CD14-positive monocyte (primary cell): ENCODE results near the gene XIRP1. TPM values are rescaled to one million over a fixed set of nuclear protein-coding genes. Genes with fewer than 3 reads are reported as not detected.

Source experiments
- DNase-seq, 3 donors: peaks; one replicate each; pipeline ENCODE4 v3.0.0-alpha.2; 2011 to 2022
- H2AFZ ChIP-seq: 2 replicates; pipeline ENCODE4 v1.6.0; 2012; ENCODE audit warnings: mild to moderate bottlenecking, low read depth, low read length, inconsistent platforms; ENCODE audit not compliant: insufficient read depth, poor library complexity, severe bottlenecking
- H3K27ac ChIP-seq, 2 donors: 1 replicate in 1 of 2; 2 replicates in 1 of 2; pipeline ENCODE4 v1.5.1; 2012 to 2013; ENCODE audit warnings: low read length in 2 of 2, control low read depth in 1 of 2, inconsistent platforms in 1 of 2, low read depth in 1 of 2, mild to moderate bottlenecking in 1 of 2
- H3K27me3 ChIP-seq, 2 donors: one replicate each; pipeline versions ENCODE4 v1.6.0 to v1.6.1; 2011 to 2013; ENCODE audit warnings: low read length in 2 of 2; ENCODE audit not compliant: control insufficient read depth in 2 of 2, insufficient read depth in 2 of 2
- H3K36me3 ChIP-seq, 2 donors: replicated peaks in 1 of 2; 1 replicate in 1 of 2; 2 replicates in 1 of 2; pipeline versions ENCODE4 v1.5.1 to v1.6.1; 2012 to 2013; ENCODE audit warnings: low read length in 2 of 2, control low read depth in 1 of 2, inconsistent platforms in 1 of 2, mild to moderate bottlenecking in 1 of 2; ENCODE audit not compliant: insufficient read depth in 2 of 2, control insufficient read depth in 1 of 2
- H3K4me1 ChIP-seq, 2 donors: 1 replicate in 1 of 2; 2 replicates in 1 of 2; pipeline versions ENCODE4 v1.5.1 to v1.6.1; 2012 to 2013; ENCODE audit warnings: low read length in 2 of 2, control low read depth in 1 of 2, inconsistent platforms in 1 of 2, mild to moderate bottlenecking in 1 of 2, moderate library complexity in 1 of 2; ENCODE audit not compliant: insufficient read depth in 2 of 2, control insufficient read depth in 1 of 2
- H3K4me2 ChIP-seq: replicated peaks from 2 replicates; pipeline ENCODE3; 2012; ENCODE audit warnings: low read length, moderate library complexity, mild to moderate bottlenecking; ENCODE audit not compliant: poor library complexity, severe bottlenecking; ENCODE audit errors: extremely low read depth
- H3K4me3 ChIP-seq, 3 experiments: fragments of 200-600 bp in 1 of 3; sonication (generic) in 1 of 3; replicated peaks in 1 of 3; 1 replicate in 2 of 3; 2 replicates in 1 of 3; pipeline ENCODE4 v1.5.1; 2011 to 2013; ENCODE audit warnings: low read length in 3 of 3, mild to moderate bottlenecking in 3 of 3, control low read depth in 2 of 3, low read depth in 2 of 3, inconsistent platforms in 1 of 3, moderate library complexity in 1 of 3
- H3K79me2 ChIP-seq: 2 replicates; pipeline ENCODE4 v1.6.0; 2012; ENCODE audit warnings: mild to moderate bottlenecking, control low read depth, inconsistent platforms, low read length, moderate library complexity; ENCODE audit not compliant: insufficient read depth
- H3K9ac ChIP-seq: 2 replicates; pipeline ENCODE4 v1.6.0; 2017; ENCODE audit warnings: low read length, mild to moderate bottlenecking; ENCODE audit not compliant: insufficient read depth, poor library complexity, severe bottlenecking
- H3K9me3 ChIP-seq, 2 donors: replicated peaks in 1 of 2; 1 replicate in 1 of 2; 2 replicates in 1 of 2; pipeline versions ENCODE4 v1.5.1 to v1.6.1; 2012 to 2013; ENCODE audit warnings: low read length in 2 of 2, control low read depth in 1 of 2; ENCODE audit not compliant: control insufficient read depth in 1 of 2, insufficient read depth in 1 of 2
- H4K20me1 ChIP-seq: 2 replicates; pipeline ENCODE4 v1.6.0; 2012; ENCODE audit warnings: mild to moderate bottlenecking, low read length, control low read depth, moderate library complexity; ENCODE audit not compliant: insufficient read depth
- H3K27ac Mint-ChIP-seq, 7 donors: one replicate each; pipeline ENCODE4 v1.8.0; 2020; ENCODE audit warnings: mild to moderate bottlenecking in 7 of 7, mixed read lengths in 7 of 7, moderate library complexity in 6 of 7, inconsistent platforms in 2 of 7
- H3K27me3 Mint-ChIP-seq, 3 donors: one replicate each; pipeline ENCODE4 v1.8.0; 2021 to 2022; ENCODE audit warnings: low read depth in 3 of 3, mild to moderate bottlenecking in 3 of 3, mixed read lengths in 3 of 3, moderate library complexity in 3 of 3, inconsistent platforms in 1 of 3
- H3K36me3 Mint-ChIP-seq, 2 donors: one replicate each; pipeline ENCODE4 v1.8.0; 2020; ENCODE audit warnings: mixed read lengths in 2 of 2, inconsistent platforms in 1 of 2, mild to moderate bottlenecking in 1 of 2
- H3K4me1 Mint-ChIP-seq: one replicate; pipeline ENCODE4 v1.8.0; 2020; ENCODE audit warnings: mild to moderate bottlenecking, mixed read lengths
- H3K4me3 Mint-ChIP-seq, 2 donors: one replicate each; pipeline ENCODE4 v1.8.0; 2020; ENCODE audit warnings: mild to moderate bottlenecking in 2 of 2, mixed read lengths in 2 of 2, moderate library complexity in 1 of 2
- H3K9me3 Mint-ChIP-seq, 7 donors: one replicate each; pipeline ENCODE4 v1.8.0; 2020 to 2022; ENCODE audit warnings: mixed read lengths in 7 of 7, mild to moderate bottlenecking in 6 of 7, moderate library complexity in 6 of 7, inconsistent platforms in 2 of 7
- CTCF ChIP-seq: fragments of 200-600 bp; IDR thresholded peaks from one replicate; pipeline ENCODE4 v1.8.0; 2022; ENCODE audit warnings: antibody characterized with exemption, mild to moderate bottlenecking
- WGBS: methylation state at CpG from one replicate; pipeline ENCODE4 v1.1.5; 2013; ENCODE audit warnings: missing lambda C conversion rate; ENCODE audit not compliant: insufficient coverage; 5-methylcytosine and 5-hydroxymethylcytosine counted together
- intact Hi-C, 2 donors: fragments of 100-400 bp; cut with micrococcal nuclease; formaldehyde crosslinking; loops; one replicate each; pipeline versions ENCODE4 v1.15.0 to v1.15.1; 2023
- polyA plus RNA-seq, 3 donors: library from polyadenylated mRNA; depleted of rRNA in 1 of 3; unstranded in 2 of 3; stranded (reverse) in 1 of 3; fragments of 300-500 nt in 2 of 3; fragments of >200 nt in 1 of 3; fragmentation: Illumina TruSeq in 2 of 3; gene quantifications; 1 replicate in 2 of 3; 2 replicates in 1 of 3; pipeline ENCODE4 v1.2.3, GENCODE V29; 2012 to 2021

The XIRP1 gene
- polyA plus RNA-seq, 3 donors, result not detected

GRCh38 chr3:39219702-39220101 is 27.3 kb upstream of the XIRP1 start:
- no peaks in the 10 kb centered on the region for H3K36me3 ChIP-seq
- H3K9ac ChIP-seq, result no peak overlapping the region
- peaks cover 0 to 4% (median 2%) of the 10 kb centered on the region in 3 donors for H3K27me3 Mint-ChIP-seq
- peaks cover 0 to 2% (median 0%) of the 10 kb centered on the region in 7 donors for H3K9me3 Mint-ChIP-seq
- H3K4me1 Mint-ChIP-seq, result peaks cover 58% of the 10 kb centered on the region
- peaks cover 51 to 65% of the 10 kb centered on the region in 2 donors for H3K4me1 ChIP-seq
- no peak for TF ChIP-seq CTCF
- no peaks in the 10 kb centered on the region for H3K79me2 ChIP-seq
- H4K20me1 ChIP-seq, result no peaks in the 10 kb centered on the region
- H3K4me3 ChIP-seq, result peak overlapping the region in 1 of 3 experiments; percentile 39
- peak overlapping the region in 1 of 2 donors; percentile 63 for H3K27ac ChIP-seq
- no peak for DNase-seq
- no peaks in the 10 kb centered on the region for H3K27me3 ChIP-seq
- H3K4me2 ChIP-seq, result no peak overlapping the region
- WGBS, result 82% methylated on average over 3 of the region's 3 CpGs
- H3K4me3 Mint-ChIP-seq, result no peak overlapping the region
- H3K9me3 ChIP-seq, result no peaks in the 10 kb centered on the region
- intact Hi-C loops, result no loop called here
- peaks cover 0 to 1% of the 10 kb centered on the region in 2 donors for H3K36me3 Mint-ChIP-seq
- H3K27ac Mint-ChIP-seq, result peak overlapping the region in 1 of 7 donors; percentile 25
- H2AFZ ChIP-seq, result peak overlapping the region; percentile 55

DNA sequence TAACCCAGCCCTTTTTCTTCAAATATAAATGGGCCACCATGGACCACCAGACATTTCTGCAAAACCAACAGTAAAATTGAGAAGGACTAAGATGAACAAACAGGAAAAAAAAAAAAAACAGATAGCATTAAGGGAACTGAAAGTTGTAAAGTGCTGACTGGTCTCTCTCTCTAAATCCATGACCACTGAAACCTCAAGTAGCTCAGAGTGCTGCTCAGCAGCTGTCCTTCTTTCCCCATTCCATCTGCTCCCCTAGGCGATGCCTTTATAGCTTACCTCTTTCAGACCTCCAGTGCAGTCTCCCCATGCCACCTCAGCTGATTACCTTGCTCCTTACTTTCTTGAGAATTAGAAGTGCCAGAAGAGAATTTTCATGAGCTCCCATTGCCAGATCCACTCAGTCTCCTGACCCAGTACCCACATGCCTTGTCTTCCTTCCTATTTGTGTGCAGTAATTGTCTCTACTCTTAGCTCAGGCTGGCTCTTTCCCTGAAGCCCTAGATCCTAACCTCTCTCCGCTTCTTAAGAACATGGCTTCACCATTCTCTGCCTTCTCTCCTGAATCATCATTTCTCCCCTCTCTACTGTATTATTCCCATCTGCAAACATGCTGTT is 23.9 kb upstream of the XIRP1 start:
- no peak for TF ChIP-seq CTCF
- H3K27me3 ChIP-seq, result no peaks in the 10 kb centered on the region
- peak overlapping the region; percentile 53 for H3K4me2 ChIP-seq
- peak; percentile 66 to 86 (median 79) for DNase-seq
- no peaks in the 10 kb centered on the region for H3K36me3 ChIP-seq
- peaks cover 0 to 6% (median 0%) of the 10 kb centered on the region in 3 donors for H3K27me3 Mint-ChIP-seq
- no peaks in the 10 kb centered on the region for H4K20me1 ChIP-seq
- H3K36me3 Mint-ChIP-seq, result no peaks in the 10 kb centered on the region
- no peaks in the 10 kb centered on the region for H3K79me2 ChIP-seq
- WGBS, result 4% methylated on average over 2 of the region's 2 CpGs
- H3K4me3 Mint-ChIP-seq, result peak overlapping the region; percentile 40 to 82
- peaks cover 78% of the 10 kb centered on the region for H3K4me1 Mint-ChIP-seq
- H3K9me3 Mint-ChIP-seq, result peaks cover 0 to 1% (median 0%) of the 10 kb centered on the region in 7 donors
- peak overlapping the region; percentile 37 for H3K9ac ChIP-seq
- intact Hi-C loops, result loop anchor here in 1 of 2 donors (2.0 kb wide), 1 partner anchor 39 kb away; no protein-coding TSS in a partner anchor
- peak overlapping the region; percentile 85 to 96 (median 93) for H3K27ac Mint-ChIP-seq
- H2AFZ ChIP-seq, result peak overlapping the region; percentile 47
- no peaks in the 10 kb centered on the region for H3K9me3 ChIP-seq
- peaks cover 73 to 91% of the 10 kb centered on the region in 2 donors for H3K4me1 ChIP-seq
- peak overlapping the region in 1 of 3 experiments; percentile 45 for H3K4me3 ChIP-seq
- H3K27ac ChIP-seq, result peak overlapping the region; percentile 81 to 82
